Omental fat pad (tissue), 4 donors: ENCODE data around the gene UTP11. TPM values are rescaled to one million over a fixed set of nuclear protein-coding genes. Genes with fewer than 3 reads are reported as not detected.

Source experiments
- ATAC-seq: fragments of 150-250 bp; one replicate; pipeline ENCODE4 v1.9.1; 2016; ENCODE audit warnings: mild to moderate bottlenecking, moderate library complexity; ENCODE audit not compliant: low FRiP score
- DNase-seq: peaks from one replicate; pipeline ENCODE4 v3.0.0-alpha.2; 2019; ENCODE audit warnings: low spot score
- total RNA-seq, 4 donors: library from RNA; depleted of rRNA; stranded (reverse); fragments of >200 nt; gene quantifications; one replicate each; pipeline ENCODE4 v1.1.0, GENCODE V29; 2016
- TF ChIP-seq, protein P1 (sequence below), 3 donors: fragments of 450-650 bp; IDR thresholded peaks; one replicate each; pipeline ENCODE4 v1.5.1; 2016 to 2017; ENCODE audit warnings: antibody characterized with exemption in 3 of 3, mild to moderate bottlenecking in 3 of 3, moderate library complexity in 2 of 3

The UTP11 gene
- total RNA-seq, 4 donors from 2014 or later, result 25.1 to 55.2 (median 30.4) TPM

DNA sequence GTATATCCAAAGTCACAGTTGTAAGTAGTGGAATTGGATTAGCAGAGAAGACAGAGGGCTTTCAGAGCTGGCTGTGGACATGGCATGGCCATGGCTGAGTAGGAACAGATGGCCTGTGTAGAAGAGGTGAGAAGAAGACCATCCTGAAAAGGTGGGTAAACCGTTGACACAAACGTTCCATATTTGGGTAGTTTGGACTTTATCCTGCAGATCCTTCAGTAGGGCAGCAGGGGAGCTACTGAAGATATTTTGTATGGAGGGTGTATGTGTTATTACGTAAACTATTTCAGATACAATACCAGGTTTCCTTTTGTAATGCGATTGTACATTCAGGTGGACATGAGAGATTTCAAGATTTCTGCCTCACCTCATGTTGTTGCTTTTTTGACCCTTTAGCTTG lies 1.6 kb downstream of the UTP11 start:
- ATAC-seq (no peak), DNase-seq (no peak)
- TF ChIP-seq, protein P1, sequence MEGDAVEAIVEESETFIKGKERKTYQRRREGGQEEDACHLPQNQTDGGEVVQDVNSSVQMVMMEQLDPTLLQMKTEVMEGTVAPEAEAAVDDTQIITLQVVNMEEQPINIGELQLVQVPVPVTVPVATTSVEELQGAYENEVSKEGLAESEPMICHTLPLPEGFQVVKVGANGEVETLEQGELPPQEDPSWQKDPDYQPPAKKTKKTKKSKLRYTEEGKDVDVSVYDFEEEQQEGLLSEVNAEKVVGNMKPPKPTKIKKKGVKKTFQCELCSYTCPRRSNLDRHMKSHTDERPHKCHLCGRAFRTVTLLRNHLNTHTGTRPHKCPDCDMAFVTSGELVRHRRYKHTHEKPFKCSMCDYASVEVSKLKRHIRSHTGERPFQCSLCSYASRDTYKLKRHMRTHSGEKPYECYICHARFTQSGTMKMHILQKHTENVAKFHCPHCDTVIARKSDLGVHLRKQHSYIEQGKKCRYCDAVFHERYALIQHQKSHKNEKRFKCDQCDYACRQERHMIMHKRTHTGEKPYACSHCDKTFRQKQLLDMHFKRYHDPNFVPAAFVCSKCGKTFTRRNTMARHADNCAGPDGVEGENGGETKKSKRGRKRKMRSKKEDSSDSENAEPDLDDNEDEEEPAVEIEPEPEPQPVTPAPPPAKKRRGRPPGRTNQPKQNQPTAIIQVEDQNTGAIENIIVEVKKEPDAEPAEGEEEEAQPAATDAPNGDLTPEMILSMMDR (IDR thresholded peaks at IDR 0.05), result no peak

- no peak for DNase-seq
- ATAC-seq, result no peak
- TF ChIP-seq, protein P1 (IDR thresholded peaks at IDR 0.05), result no peak
Observed at GRCh38 chr1:38014724-38015424, 2.3 kb downstream of the UTP11 start.

DNA sequence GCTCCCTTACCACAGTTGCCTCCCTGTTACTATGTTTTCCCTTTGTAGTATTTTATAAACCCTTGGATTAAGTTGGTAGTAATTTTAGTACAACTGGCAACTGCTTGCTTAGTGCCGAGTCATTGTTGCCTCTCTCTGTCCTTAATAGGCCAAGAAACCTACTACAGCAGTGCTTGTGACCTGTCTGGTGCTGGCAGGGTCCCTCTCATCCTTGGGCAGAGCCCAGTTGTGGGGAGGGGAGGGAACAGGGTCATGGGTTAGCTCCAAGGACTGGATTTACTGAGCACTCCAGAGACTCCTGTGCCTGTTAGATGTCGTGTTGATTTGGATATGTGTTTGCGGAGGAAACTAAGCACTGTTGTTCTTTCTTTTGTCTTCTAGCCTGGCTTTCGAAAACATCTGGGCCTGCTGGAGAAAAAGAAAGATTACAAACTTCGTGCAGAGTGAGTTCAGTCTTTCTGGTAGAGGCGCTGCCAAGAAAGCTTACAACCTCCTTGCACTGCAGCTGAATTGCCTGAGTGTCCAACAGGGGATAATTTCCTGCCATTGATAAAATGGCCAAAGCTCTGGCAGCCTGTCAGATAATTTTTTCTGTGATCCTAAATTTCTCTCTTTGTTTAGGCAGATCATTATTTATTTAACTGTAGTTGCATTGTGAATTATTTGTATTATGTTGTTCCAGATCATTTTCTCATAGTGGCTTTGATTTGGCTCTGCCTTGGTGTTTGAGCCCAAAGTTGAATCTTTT lies 3.6 kb downstream of the UTP11 start:
- TF ChIP-seq, protein P1 (IDR thresholded peaks at IDR 0.05), result no peak
- ATAC-seq (no peak), DNase-seq (no peak)

GRCh38 chr1:38018864-38019343 lies 6.4 kb downstream of the UTP11 start:
- ATAC-seq (no peak), DNase-seq (no peak)
- TF ChIP-seq, protein P1 (IDR thresholded peaks at IDR 0.05), result no peak

GRCh38 chr1:38020396-38020795 lies 7.9 kb downstream of the UTP11 start:
- DNase-seq (no peak), ATAC-seq (no peak)
- TF ChIP-seq, protein P1 (IDR thresholded peaks at IDR 0.05), result no peak

DNA sequence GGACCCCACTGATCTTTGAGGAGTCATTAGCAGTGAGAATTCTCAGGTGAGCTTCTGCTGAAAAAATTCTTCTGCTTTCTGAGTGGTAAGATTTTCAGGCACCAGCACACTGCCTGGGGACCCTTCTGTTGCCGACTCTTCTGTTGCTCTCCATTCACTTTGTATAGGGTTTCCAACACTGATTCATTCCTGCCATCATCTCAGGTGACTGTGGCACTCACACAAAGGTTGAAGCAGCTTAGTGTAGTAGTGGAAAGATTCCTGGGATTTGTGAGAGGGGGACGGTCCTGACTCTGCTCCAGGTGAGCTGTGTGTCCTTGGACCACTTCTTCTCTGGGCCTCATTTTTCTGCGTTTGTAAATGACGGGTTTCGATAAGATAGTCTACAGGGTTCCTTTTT lies 9.4 kb downstream of the UTP11 start:
- DNase-seq (no peak), ATAC-seq (no peak)
- TF ChIP-seq, protein P1 (IDR thresholded peaks at IDR 0.05), result no peak
